Stimulated activated naive CD8-positive, alpha-beta T cell treated with anti-CD3 and anti-CD28 coated beads, Interleukin-15, Interleukin-2, amounts not matched to agents 100 U/mL and 50 U/mL, for 24 hours (primary cell): ENCODE data around the gene LAPTM5.
"Not testable (repeated sequence)": the region's sequence is repeated elsewhere in the genome, so short reads cannot be mapped to it uniquely, and the experiment has no call there.

Experiments
- ATAC-seq: fragments of 150-1000 bp; cut with Tn5 transposase; one replicate; pipeline ENCODE4 v1.10.0; 2021
- DNase-seq: peaks from one replicate; pipeline ENCODE4 v3.0.0; 2021

Gene LAPTM5

GRCh38 chr1:30770150-30770549 lies 12.6 kb upstream of the LAPTM5 start:
- DNase-seq (no peak), ATAC-seq (no peak)

- DNase-seq (no peak), ATAC-seq (no peak)
Observed at GRCh38 chr1:30768830-30769718, 11.5 kb upstream of the LAPTM5 start.

- ATAC-seq, result no peak
- no peak for DNase-seq
Observed at GRCh38 chr1:30768159-30768829, 10.7 kb upstream of the LAPTM5 start.

GRCh38 chr1:30766948-30767347 lies 9.4 kb upstream of the LAPTM5 start:
- not testable (repeated sequence) for ATAC-seq, DNase-seq

- peak; percentile 59 for ATAC-seq
- peak; percentile 58 for DNase-seq
Observed at GRCh38 chr1:30765556-30766434, 8.2 kb upstream of the LAPTM5 start.

- ATAC-seq (peak; percentile 66), DNase-seq (no peak)
Observed at GRCh38 chr1:30764939-30765555, 7.5 kb upstream of the LAPTM5 start.

GRCh38 chr1:30764396-30764795 lies 6.8 kb upstream of the LAPTM5 start:
- no peak for DNase-seq
- ATAC-seq, result no peak

- ATAC-seq (no peak), DNase-seq (no peak)
Observed at GRCh38 chr1:30763651-30764248, 6.2 kb upstream of the LAPTM5 start.

- DNase-seq, result no peak
- ATAC-seq, result no peak
Observed at GRCh38 chr1:30762930-30763650, 5.5 kb upstream of the LAPTM5 start.

- no peak for ATAC-seq
- no peak for DNase-seq
Observed at GRCh38 chr1:30762152-30762929, 4.8 kb upstream of the LAPTM5 start.

- DNase-seq (no peak), ATAC-seq (no peak)
Observed at GRCh38 chr1:30761381-30762151, 4.0 kb upstream of the LAPTM5 start.

GRCh38 chr1:30760596-30761324 lies 3.2 kb upstream of the LAPTM5 start:
- DNase-seq (no peak), ATAC-seq (no peak)

- ATAC-seq (no peak), DNase-seq (peak; percentile 71)
Observed at GRCh38 chr1:30759718-30760281, 2.2 kb upstream of the LAPTM5 start.

- peak; percentile 58 for DNase-seq
- ATAC-seq, result peak; percentile 24
Observed at GRCh38 chr1:30758785-30759380, 1.3 kb upstream of the LAPTM5 start.

GRCh38 chr1:30758121-30758688 lies 631 bp upstream of the LAPTM5 start:
- no peak for DNase-seq
- no peak for ATAC-seq

- DNase-seq (peak; percentile 77), ATAC-seq (peak; percentile 64)
Observed at GRCh38 chr1:30756545-30757351, 826 bp downstream of the LAPTM5 start.

- ATAC-seq (no peak), DNase-seq (no peak)
Observed at GRCh38 chr1:30756206-30756544, 1.4 kb downstream of the LAPTM5 start.
